Measurements from ENCODE around the gene LRRC4C. TPM values are rescaled to one million over a fixed set of nuclear protein-coding genes. Genes with fewer than 3 reads are reported as not detected.

Gene LRRC4C
- total RNA-seq, 2 donors from 2014 or later, result 0.42 TPM; not detected in 1

GRCh38 chr11:40388097-40388818 lies 1071.2 kb downstream of the LRRC4C start:
- no peaks in the 10 kb centered on the region for H3K9me3 ChIP-seq
- no peaks in the 10 kb centered on the region for H3K4me1 ChIP-seq
- intact Hi-C loops (cut with DNase I), result no loop called here
- H3K27ac ChIP-seq, result no peak overlapping the region
- H3K4me3 ChIP-seq, result no peak overlapping the region
- H3K9ac ChIP-seq (ENCODE audit: low read depth in 2 of 2, low read length in 2 of 2), result no peak overlapping the region
- TF ChIP-seq CTCF (IDR thresholded peaks at IDR 0.05), result no peak
- H3K27me3 ChIP-seq, result no peaks in the 10 kb centered on the region
- no peak for DNase-seq
- no peaks in the 10 kb centered on the region for H3K36me3 ChIP-seq

GRCh38 chr11:40387240-40387980 lies 1072.0 kb downstream of the LRRC4C start:
- intact Hi-C loops (cut with DNase I), result no loop called here
- H3K9me3 ChIP-seq, result no peaks in the 10 kb centered on the region

GRCh38 chr11:40384991-40385390 lies 1074.5 kb downstream of the LRRC4C start:
- H3K36me3 ChIP-seq, result no peaks in the 10 kb centered on the region
- DNase-seq, result no peak
- no peaks in the 10 kb centered on the region for H3K4me1 ChIP-seq
- no peak overlapping the region for H3K9ac ChIP-seq (ENCODE audit: low read depth in 2 of 2, low read length in 2 of 2)
- no peak overlapping the region for H3K27ac ChIP-seq
- intact Hi-C loops (cut with DNase I), result no loop called here
- H3K4me3 ChIP-seq, result no peak overlapping the region
- H3K9me3 ChIP-seq, result no peaks in the 10 kb centered on the region
- H3K27me3 ChIP-seq, result no peaks in the 10 kb centered on the region
- no peak for TF ChIP-seq CTCF (IDR thresholded peaks at IDR 0.05)

More at GRCh38 chr11:40387240-40387980, 1072.0 kb downstream of the LRRC4C start:
- no peaks in the 10 kb centered on the region for H3K36me3 ChIP-seq
- DNase-seq, result no peak
- H3K9ac ChIP-seq (ENCODE audit: low read depth in 2 of 2, low read length in 2 of 2), result no peak overlapping the region
- no peaks in the 10 kb centered on the region for H3K4me1 ChIP-seq
- no peaks in the 10 kb centered on the region for H3K27me3 ChIP-seq
- H3K4me3 ChIP-seq, result no peak overlapping the region
- TF ChIP-seq CTCF (IDR thresholded peaks at IDR 0.05), result no peak
- H3K27ac ChIP-seq, result no peak overlapping the region

GRCh38 chr11:40381481-40381880 lies 1078.0 kb downstream of the LRRC4C start:
- Histone ChIP-seq H3K27ac (no peak overlapping the region), H3K4me1 (no peaks in the 10 kb centered on the region), H3K9ac (ENCODE audit: low read depth in 2 of 2, low read length in 2 of 2) (no peak overlapping the region), H3K36me3 (no peaks in the 10 kb centered on the region), H3K27me3 (no peaks in the 10 kb centered on the region), H3K4me3 (no peak overlapping the region), H3K9me3 (no peaks in the 10 kb centered on the region)
- intact Hi-C loops (cut with DNase I), result no loop called here
- DNase-seq, result no peak
- no peak for TF ChIP-seq CTCF (IDR thresholded peaks at IDR 0.05)

- Histone ChIP-seq H3K4me3 (no peak overlapping the region), H3K9me3 (no peaks in the 10 kb centered on the region), H3K36me3 (no peaks in the 10 kb centered on the region), H3K27ac (no peak overlapping the region), H3K4me1 (no peaks in the 10 kb centered on the region), H3K9ac (ENCODE audit: low read depth in 2 of 2, low read length in 2 of 2) (no peak overlapping the region), H3K27me3 (no peaks in the 10 kb centered on the region)
- intact Hi-C loops (cut with DNase I), result no loop called here
- TF ChIP-seq CTCF (IDR thresholded peaks at IDR 0.05), result no peak
- no peak for DNase-seq
Observed at GRCh38 chr11:40380835-40381234, 1078.6 kb downstream of the LRRC4C start.
